NCI-H1105 (cell line): ENCODE measurements around the gene NANOS2.

ENCODE experiments used
- DNase-seq: peaks from one replicate; lab custom pipeline; 2025; lab: John Stamatoyannopoulos, UW

NANOS2 gene

DNA sequence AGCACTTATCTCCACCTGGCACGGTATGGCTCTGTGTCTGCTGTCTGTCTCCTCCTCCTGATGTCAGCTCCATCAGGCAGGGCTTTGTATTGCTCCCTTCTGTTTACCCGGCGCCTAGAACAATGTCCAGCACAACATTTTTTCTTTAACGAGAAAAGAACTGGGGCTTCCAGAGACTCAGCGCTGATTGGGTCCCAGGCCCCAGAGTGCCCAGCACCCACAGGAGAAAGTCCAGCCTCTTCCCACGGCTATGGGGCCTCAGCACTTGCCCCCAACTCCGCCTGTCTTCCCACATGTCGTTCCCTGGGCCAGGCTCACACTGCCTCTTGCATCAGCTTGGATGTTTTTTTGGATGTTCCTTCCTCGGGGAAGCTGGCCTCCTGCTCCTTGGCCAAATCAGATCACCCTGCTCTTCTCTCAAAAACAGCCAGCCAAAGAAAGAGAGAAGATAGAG, 19.0 kb downstream of the NANOS2 start:
- DNase-seq: no peak

DNA sequence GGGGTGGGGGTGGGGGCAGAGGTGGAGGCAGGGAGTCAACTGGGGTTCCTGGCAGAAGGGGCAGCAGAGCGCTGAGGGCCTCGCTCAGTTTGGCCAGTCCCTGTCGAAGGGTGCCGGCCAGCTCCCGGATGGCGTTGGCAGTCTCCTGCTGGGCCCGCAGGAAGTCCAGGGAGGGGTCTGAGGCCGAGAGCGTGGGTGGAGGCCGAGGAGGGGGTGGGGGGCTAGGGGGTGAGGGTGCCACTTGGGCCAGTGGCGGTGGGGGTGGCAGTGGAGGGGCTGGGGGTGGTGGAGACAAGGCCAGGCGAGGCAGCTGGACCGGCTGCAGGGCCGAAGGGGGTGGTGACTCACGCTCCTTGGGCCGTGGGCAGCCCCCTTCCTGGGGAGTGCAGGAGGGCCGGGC, 23.7 kb downstream of the NANOS2 start:
- DNase-seq: no peak

DNA sequence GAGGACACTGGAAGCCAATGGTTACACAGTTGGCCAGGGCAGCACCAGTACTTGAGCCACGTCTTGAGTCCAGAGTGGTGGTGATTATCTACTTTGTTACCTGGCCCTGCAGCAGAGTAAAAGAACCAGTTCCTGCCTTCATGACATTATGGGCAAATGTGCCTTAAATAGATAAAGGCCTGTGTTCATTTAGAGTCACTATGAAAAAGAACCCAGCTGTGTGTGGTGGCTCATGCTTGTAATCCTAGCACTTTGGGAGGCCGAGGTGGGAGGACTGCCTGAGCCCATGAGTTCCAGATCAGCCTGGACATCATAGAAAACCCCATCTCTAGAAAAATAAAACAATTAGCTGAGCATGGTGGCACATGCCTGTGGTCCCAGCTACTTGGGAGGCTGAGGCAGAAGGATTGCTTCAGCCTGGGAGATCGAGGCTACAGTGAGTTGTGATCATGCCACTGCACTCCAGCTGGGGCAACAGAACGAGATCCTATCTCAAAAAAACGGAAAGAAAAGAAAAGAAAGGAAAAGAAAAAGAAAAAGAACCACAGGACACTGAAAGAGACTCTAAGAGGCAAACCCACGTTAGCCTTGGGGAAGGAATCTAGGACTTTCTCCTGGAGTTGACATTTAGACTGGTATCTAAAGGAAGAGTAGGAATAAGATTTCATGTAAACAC, 25.2 kb downstream of the NANOS2 start:
- no peak for DNase-seq

DNA sequence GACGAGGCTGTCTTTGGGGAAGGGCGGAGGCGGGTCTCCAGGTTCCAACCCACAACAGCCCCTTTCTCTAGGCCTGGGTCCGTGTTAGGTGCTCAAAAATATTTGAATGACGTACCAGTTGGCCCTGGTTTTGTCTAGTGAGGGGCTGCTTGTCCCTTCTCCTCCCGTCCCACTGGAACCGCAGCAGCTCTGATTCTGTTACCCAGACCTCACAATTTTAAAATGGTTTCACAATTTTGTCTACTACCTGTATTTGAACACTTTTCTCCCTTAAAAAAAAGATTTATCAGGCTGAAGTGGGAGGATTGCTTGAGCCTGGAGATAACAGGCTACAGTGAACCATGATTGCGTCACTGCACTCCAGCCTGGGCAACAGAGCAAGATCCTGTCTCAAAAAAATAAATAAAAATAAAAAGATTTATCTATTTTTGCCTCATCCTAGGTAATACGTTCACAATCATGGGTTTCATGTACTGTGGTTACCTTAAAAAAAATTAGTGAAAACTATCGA, 27.3 kb downstream of the NANOS2 start:
- DNase-seq: no peak

- peak; percentile 85 for DNase-seq
Measured at GRCh38 chr19:45886427-45887199, 28.0 kb downstream of the NANOS2 start.

DNA sequence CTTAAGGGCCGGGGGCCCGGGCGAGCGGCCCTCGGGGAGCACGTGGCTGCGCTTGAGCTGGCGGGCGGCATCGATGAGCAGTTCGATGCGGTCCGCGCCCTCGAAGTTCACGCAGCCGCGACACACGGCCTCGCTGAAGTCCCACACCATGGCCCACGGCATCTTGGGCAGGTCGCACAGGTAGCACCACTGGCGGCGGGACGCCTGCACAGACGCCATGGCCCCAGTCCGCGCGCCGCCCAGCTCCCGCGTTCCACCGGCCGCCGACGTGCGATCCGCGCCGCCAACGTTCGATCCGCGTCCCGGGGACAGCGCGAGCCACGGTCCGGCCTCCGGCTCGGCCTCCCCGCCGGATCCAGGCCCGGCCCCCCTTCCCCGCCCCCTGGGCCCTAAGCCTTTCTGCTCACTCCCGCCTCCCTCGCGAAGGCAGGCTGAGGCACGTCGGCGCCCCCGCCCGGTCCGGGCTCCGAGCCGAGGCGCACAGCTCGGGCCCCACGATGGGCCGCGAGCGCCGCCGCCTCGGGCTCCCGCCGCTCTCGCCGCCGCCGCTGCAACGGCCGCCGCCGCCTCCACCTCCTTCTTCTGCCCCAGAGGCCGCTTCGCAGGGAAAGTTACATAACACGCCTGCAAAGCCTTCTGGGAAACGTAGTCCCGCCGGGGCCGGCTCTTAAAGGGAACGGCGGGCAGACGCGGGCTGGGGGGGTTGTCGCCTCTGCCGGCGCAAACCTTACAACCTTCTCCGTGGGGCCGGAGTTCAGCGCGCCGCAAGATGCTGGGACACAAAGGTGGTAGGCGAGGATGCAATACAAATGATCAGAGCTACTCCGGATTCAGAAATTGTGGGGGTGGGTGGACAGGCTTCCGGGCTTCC, 28.8 kb downstream of the NANOS2 start, which contains the start of gene IRF2BP1:
IRF2BP1 (minus strand) TSS at position 586 of the 871 bp plus-strand sequence; CDS start at position 219, 367 bp downstream.
- DNase-seq: peak; percentile 89

DNA sequence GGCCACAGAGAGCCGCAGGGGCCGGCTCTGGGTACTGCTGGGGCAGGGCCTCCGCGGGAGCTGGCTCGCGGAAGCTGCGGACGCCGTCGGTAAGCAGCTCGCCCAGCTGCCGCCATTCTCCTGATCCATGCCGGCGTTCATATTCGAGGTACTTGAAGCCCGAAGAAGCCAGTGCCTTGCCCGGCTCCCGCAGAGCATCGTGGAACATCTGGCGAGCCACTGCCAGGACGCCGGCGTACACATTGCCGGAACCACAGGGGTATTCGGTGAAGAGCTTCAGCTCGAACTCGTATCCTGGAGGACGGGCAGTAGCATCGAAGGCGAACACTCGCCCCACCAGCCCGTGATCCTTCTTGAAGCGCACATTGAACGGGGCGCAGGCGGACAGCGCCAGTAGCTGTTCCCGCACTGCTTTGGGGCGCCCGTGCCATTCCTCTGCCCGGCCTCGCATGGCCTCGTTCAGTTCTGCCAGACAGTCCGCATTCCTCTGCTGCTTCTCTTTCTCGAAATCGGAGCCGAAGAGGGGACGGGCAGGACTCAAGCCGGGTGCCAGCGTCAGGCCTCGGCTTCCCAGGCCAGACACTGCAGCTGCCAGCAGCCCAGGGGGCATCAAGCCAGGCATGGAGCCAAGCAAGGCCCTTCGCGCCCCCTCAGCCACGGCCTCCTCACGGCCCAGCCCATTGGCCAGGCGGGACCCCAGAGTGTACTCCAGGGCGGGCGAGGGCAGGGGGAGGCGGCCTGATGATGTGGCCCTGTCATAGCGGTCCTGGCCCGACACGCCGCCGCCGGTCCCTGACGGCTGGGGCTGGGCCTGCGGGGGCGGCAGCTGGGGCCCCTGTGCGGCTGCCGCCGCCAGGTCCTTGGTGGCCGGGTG, 29.7 kb downstream of the NANOS2 start:
- DNase-seq: peak; percentile 28

- no peak for DNase-seq
Measured at GRCh38 chr19:45883881-45884681, 30.5 kb downstream of the NANOS2 start.

GRCh38 chr19:45883586-45883880, 31.0 kb downstream of the NANOS2 start:
- no peak for DNase-seq

GRCh38 chr19:45882652-45883585, 31.7 kb downstream of the NANOS2 start:
- DNase-seq: peak; percentile 71

- DNase-seq: no peak
Measured at GRCh38 chr19:45881909-45882528, 32.6 kb downstream of the NANOS2 start.

- no peak for DNase-seq
Measured at GRCh38 chr19:45881082-45881908, 33.3 kb downstream of the NANOS2 start.

- DNase-seq: no peak
Measured at GRCh38 chr19:45879971-45880370, 34.6 kb downstream of the NANOS2 start.

GRCh38 chr19:45879055-45879454, 35.5 kb downstream of the NANOS2 start:
- no peak for DNase-seq

GRCh38 chr19:45878043-45878794, 36.4 kb downstream of the NANOS2 start:
- DNase-seq: no peak

- DNase-seq: no peak
Measured at GRCh38 chr19:45876411-45877197, 38.0 kb downstream of the NANOS2 start.

DNA sequence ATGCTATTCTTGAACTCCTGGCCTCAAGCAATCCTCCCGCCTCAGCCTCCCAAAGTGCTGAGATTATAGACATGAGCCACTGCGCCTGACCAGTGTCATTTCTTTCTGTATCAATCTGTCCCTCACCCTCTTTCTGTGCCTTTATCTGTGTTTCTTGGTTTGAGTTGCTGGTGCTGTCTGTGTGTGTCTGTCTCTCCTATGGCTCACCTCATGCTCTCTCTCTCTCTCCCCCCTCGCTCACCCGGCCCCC, 38.5 kb downstream of the NANOS2 start:
- no peak for DNase-seq
